H1 (cell line): Measurements from ENCODE around the gene DPH1. TPM values are rescaled to one million over a fixed set of nuclear protein-coding genes. Genes with fewer than 3 reads are reported as not detected.

ENCODE experiments used
- KDM1A ChIP-seq: fragments of 200-600, 300-600 bp; sonication (generic); IDR thresholded peaks from 2 replicates; pipeline ENCODE4 v1.7.1; 2016; ENCODE audit warnings: mild to moderate bottlenecking, low read length, borderline replicate concordance
- TEAD4 ChIP-seq: IDR thresholded peaks from 2 replicates; pipeline ENCODE4 v1.6.1; 2012; ENCODE audit warnings: low read depth, low read length, inconsistent platforms, mixed read lengths
- polyA plus RNA-seq, 7 experiments: library from polyadenylated mRNA; depleted of rRNA in 3 of 7; stranded (reverse) in 5 of 7; unstranded in 2 of 7; fragments of >200 nt in 5 of 7; fragments of 200-250 nt in 2 of 7; gene quantifications; 1 replicate in 5 of 7; 2 replicates in 1 of 7; 4 replicates in 1 of 7; pipeline versions ENCODE4 v1.2.1 to v1.2.3, GENCODE V29; 2011 to 2013; ENCODE audit warnings: missing spikeins in 2 of 7, mixed read lengths in 2 of 7
- total RNA-seq: library from RNA; stranded (reverse); fragmentation: NEBNext Ultra II Directional; extraction: Animal tissue kit (Norgen Biotek cat#: 25700); gene quantifications from 2 replicates; pipeline ENCODE4 v1.2.1, GENCODE V29; 2021
- TF ChIP-seq, protein P1 (sequence below): IDR thresholded peaks from 2 replicates; pipeline ENCODE4 v1.6.1; 2011; ENCODE audit warnings: low read depth, mild to moderate bottlenecking, low read length; ENCODE audit not compliant: insufficient read depth
- TF ChIP-seq, protein P2 (sequence below): fragments of 300-600 bp; sonication (generic); IDR thresholded peaks from 2 replicates; pipeline ENCODE4 v1.7.1; 2012; ENCODE audit warnings: low read length, moderate library complexity, mild to moderate bottlenecking, inconsistent platforms; ENCODE audit not compliant: insufficient replicate concordance

DPH1 gene
- total and polyA plus RNA-seq, 2 of the 8 experiments (the other 6 are each of a cell fraction or from before 2014, with no cell fraction given), result 24.9 to 30.0 TPM

DNA sequence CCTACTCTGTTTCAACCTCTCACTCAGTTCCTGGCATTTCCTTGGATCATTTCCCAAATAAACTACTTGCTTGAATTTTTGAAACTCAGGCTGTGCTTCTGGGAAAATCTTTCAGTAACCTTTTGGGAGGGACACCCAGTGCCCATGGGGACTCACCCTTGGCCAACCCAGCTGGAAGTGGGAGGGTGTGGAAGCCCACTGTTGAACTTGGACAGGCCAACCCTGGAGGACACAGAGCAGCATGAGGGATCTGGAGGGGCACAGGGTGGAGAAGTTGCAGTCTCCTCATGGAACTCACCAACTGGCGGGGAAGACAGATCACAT is 16.0 kb upstream of the DPH1 start (continued):
- TF ChIP-seq, protein P1, sequence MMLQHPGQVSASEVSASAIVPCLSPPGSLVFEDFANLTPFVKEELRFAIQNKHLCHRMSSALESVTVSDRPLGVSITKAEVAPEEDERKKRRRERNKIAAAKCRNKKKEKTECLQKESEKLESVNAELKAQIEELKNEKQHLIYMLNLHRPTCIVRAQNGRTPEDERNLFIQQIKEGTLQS, result no peak
- TF ChIP-seq, protein P2, sequence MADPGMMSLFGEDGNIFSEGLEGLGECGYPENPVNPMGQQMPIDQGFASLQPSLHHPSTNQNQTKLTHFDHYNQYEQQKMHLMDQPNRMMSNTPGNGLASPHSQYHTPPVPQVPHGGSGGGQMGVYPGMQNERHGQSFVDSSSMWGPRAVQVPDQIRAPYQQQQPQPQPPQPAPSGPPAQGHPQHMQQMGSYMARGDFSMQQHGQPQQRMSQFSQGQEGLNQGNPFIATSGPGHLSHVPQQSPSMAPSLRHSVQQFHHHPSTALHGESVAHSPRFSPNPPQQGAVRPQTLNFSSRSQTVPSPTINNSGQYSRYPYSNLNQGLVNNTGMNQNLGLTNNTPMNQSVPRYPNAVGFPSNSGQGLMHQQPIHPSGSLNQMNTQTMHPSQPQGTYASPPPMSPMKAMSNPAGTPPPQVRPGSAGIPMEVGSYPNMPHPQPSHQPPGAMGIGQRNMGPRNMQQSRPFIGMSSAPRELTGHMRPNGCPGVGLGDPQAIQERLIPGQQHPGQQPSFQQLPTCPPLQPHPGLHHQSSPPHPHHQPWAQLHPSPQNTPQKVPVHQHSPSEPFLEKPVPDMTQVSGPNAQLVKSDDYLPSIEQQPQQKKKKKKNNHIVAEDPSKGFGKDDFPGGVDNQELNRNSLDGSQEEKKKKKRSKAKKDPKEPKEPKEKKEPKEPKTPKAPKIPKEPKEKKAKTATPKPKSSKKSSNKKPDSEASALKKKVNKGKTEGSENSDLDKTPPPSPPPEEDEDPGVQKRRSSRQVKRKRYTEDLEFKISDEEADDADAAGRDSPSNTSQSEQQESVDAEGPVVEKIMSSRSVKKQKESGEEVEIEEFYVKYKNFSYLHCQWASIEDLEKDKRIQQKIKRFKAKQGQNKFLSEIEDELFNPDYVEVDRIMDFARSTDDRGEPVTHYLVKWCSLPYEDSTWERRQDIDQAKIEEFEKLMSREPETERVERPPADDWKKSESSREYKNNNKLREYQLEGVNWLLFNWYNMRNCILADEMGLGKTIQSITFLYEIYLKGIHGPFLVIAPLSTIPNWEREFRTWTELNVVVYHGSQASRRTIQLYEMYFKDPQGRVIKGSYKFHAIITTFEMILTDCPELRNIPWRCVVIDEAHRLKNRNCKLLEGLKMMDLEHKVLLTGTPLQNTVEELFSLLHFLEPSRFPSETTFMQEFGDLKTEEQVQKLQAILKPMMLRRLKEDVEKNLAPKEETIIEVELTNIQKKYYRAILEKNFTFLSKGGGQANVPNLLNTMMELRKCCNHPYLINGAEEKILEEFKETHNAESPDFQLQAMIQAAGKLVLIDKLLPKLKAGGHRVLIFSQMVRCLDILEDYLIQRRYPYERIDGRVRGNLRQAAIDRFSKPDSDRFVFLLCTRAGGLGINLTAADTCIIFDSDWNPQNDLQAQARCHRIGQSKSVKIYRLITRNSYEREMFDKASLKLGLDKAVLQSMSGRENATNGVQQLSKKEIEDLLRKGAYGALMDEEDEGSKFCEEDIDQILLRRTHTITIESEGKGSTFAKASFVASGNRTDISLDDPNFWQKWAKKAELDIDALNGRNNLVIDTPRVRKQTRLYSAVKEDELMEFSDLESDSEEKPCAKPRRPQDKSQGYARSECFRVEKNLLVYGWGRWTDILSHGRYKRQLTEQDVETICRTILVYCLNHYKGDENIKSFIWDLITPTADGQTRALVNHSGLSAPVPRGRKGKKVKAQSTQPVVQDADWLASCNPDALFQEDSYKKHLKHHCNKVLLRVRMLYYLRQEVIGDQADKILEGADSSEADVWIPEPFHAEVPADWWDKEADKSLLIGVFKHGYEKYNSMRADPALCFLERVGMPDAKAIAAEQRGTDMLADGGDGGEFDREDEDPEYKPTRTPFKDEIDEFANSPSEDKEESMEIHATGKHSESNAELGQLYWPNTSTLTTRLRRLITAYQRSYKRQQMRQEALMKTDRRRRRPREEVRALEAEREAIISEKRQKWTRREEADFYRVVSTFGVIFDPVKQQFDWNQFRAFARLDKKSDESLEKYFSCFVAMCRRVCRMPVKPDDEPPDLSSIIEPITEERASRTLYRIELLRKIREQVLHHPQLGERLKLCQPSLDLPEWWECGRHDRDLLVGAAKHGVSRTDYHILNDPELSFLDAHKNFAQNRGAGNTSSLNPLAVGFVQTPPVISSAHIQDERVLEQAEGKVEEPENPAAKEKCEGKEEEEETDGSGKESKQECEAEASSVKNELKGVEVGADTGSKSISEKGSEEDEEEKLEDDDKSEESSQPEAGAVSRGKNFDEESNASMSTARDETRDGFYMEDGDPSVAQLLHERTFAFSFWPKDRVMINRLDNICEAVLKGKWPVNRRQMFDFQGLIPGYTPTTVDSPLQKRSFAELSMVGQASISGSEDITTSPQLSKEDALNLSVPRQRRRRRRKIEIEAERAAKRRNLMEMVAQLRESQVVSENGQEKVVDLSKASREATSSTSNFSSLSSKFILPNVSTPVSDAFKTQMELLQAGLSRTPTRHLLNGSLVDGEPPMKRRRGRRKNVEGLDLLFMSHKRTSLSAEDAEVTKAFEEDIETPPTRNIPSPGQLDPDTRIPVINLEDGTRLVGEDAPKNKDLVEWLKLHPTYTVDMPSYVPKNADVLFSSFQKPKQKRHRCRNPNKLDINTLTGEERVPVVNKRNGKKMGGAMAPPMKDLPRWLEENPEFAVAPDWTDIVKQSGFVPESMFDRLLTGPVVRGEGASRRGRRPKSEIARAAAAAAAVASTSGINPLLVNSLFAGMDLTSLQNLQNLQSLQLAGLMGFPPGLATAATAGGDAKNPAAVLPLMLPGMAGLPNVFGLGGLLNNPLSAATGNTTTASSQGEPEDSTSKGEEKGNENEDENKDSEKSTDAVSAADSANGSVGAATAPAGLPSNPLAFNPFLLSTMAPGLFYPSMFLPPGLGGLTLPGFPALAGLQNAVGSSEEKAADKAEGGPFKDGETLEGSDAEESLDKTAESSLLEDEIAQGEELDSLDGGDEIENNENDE, result no peak
- no peak for TF ChIP-seq TEAD4
- no peak for TF ChIP-seq KDM1A
